Keratinocyte (primary cell): ENCODE data around the gene CRTC2. TPM values are rescaled to one million over a fixed set of nuclear protein-coding genes. Genes with fewer than 3 reads are reported as not detected.
"Not testable (repeated sequence)": the region's sequence is repeated elsewhere in the genome, so short reads cannot be mapped to it uniquely, and the experiment has no call there.

Source experiments
- DNase-seq: peaks from one replicate; pipeline ENCODE4 v3.0.0-alpha.2; 2011; ENCODE audit warnings: low read depth, missing footprints, low spot score
- FAIRE-seq: peaks from 2 replicates; lab custom pipeline; 2011; peaks lifted over from hg19 to GRCh38; lab: Jason Lieb, UNC
- H2AFZ ChIP-seq: 2 replicates; pipeline ENCODE4 v1.6.0; 2012; ENCODE audit warnings: low read length, control low read depth, inconsistent platforms; ENCODE audit not compliant: control insufficient read depth
- H3K27ac ChIP-seq: 2 replicates; pipeline ENCODE4 v1.5.1; 2011; ENCODE audit warnings: low read length; ENCODE audit not compliant: control insufficient read depth, insufficient read depth
- H3K27me3 ChIP-seq: 3 replicates; pipeline ENCODE4 v1.6.0; 2011; ENCODE audit warnings: low read length; ENCODE audit not compliant: control insufficient read depth, insufficient read depth; ENCODE audit errors: extremely low read depth
- H3K36me3 ChIP-seq, 2 experiments: 2 replicates in 1 of 2; 3 replicates in 1 of 2; pipeline ENCODE4 v1.5.1; 2011; ENCODE audit warnings: low read length in 2 of 2, mild to moderate bottlenecking in 1 of 2; ENCODE audit not compliant: control insufficient read depth in 2 of 2, insufficient read depth in 2 of 2; ENCODE audit errors: extremely low read depth in 1 of 2
- H3K4me1 ChIP-seq: 3 replicates; pipeline ENCODE4 v1.5.1; 2011; ENCODE audit warnings: low read length; ENCODE audit not compliant: control insufficient read depth, insufficient read depth; ENCODE audit errors: extremely low read depth
- H3K4me2 ChIP-seq: 3 replicates; pipeline ENCODE4 v1.6.0; 2011; ENCODE audit warnings: low read depth, low read length; ENCODE audit not compliant: control insufficient read depth, insufficient read depth; ENCODE audit errors: extremely low read depth
- H3K4me3 ChIP-seq, 3 experiments: fragments of 200-600 bp in 1 of 3; sonication (generic) in 1 of 3; 2 replicates in 2 of 3; 3 replicates in 1 of 3; pipeline ENCODE4 v1.5.1; 2011 to 2016; ENCODE audit warnings: low read length in 3 of 3, mild to moderate bottlenecking in 3 of 3, control low read depth in 2 of 3, inconsistent platforms in 1 of 3, low read depth in 1 of 3, mixed read lengths in 1 of 3, mixed run types in 1 of 3, moderate library complexity in 1 of 3; ENCODE audit not compliant: control insufficient read depth in 2 of 3, insufficient read depth in 2 of 3; ENCODE audit errors: extremely low read depth in 1 of 3
- H3K79me2 ChIP-seq: 2 replicates; pipeline ENCODE4 v1.6.0; 2012; ENCODE audit warnings: low read length; ENCODE audit not compliant: control insufficient read depth, insufficient read depth
- H3K9ac ChIP-seq: 3 replicates; pipeline ENCODE4 v1.6.0; 2011; ENCODE audit warnings: low read length; ENCODE audit not compliant: control insufficient read depth, insufficient read depth; ENCODE audit errors: extremely low read depth
- H3K9me1 ChIP-seq: 3 replicates; pipeline ENCODE4 v1.6.0; 2011; ENCODE audit warnings: low read length; ENCODE audit not compliant: control insufficient read depth, insufficient read depth; ENCODE audit errors: extremely low read depth
- H3K9me3 ChIP-seq: 2 replicates; pipeline ENCODE4 v1.5.1; 2012; ENCODE audit warnings: low read depth, low read length; ENCODE audit not compliant: control insufficient read depth
- H4K20me1 ChIP-seq: 3 replicates; pipeline ENCODE4 v1.6.0; 2011; ENCODE audit warnings: low read length; ENCODE audit not compliant: control insufficient read depth, insufficient read depth; ENCODE audit errors: extremely low read depth
- EZH2 ChIP-seq: IDR thresholded peaks from one replicate; pipeline ENCODE4 v1.6.1; 2012; ENCODE audit warnings: inconsistent platforms, mild to moderate bottlenecking, low read length, moderate library complexity
- dilution Hi-C: fragments of 300-500 bp; cut with MboI; formaldehyde crosslinking; loops from one replicate; pipeline ENCODE4 v1.7.0; 2020; ENCODE audit warnings: low sequenced_read_pairs; ENCODE audit not compliant: extremely low pct_ligation_motif_present
- polyA plus RNA-seq, 5 experiments: library from polyadenylated mRNA; depleted of rRNA in 3 of 5; stranded (reverse) in 3 of 5; stranded (forward) in 1 of 5; unstranded in 1 of 5; fragments of >200 nt; gene quantifications; 1 replicate in 1 of 5; 2 replicates in 3 of 5; 3 replicates in 1 of 5; pipeline versions ENCODE4 v1.2.1 to v1.2.3, GENCODE V29; 2011 to 2012; ENCODE audit warnings: missing spikeins in 2 of 5, low read depth in 1 of 5, low replicate concordance in 1 of 5
- TF ChIP-seq, protein P1 (sequence below), 3 experiments: IDR thresholded peaks in 1 of 3; conservative IDR thresholded peaks in 1 of 3; optimal IDR thresholded peaks in 1 of 3; 2 replicates in 2 of 3; 3 replicates in 1 of 3; pipeline versions ENCODE3 to v1.5.1; 2011; ENCODE audit warnings: low read length in 3 of 3, mild to moderate bottlenecking in 3 of 3, moderate library complexity in 2 of 3, control low read depth in 1 of 3, inconsistent platforms in 1 of 3; ENCODE audit not compliant: insufficient read depth in 2 of 3; ENCODE audit errors: extremely low read depth in 1 of 3

The CRTC2 gene
- polyA plus RNA-seq, 1 donor (not counting 4 experiments of a cell fraction or from before 2014, with no cell fraction given) = 15.9 TPM

GRCh38 chr1:153907134-153907533 is 51.3 kb downstream of the CRTC2 start:
- dilution Hi-C loops = no loop called here
- H4K20me1 ChIP-seq = peaks cover 3% of the 10 kb centered on the region
- H3K4me2 ChIP-seq = no peak overlapping the region
- peaks cover 90% of the 10 kb centered on the region for H3K79me2 ChIP-seq
- no peak overlapping the region for H2AFZ ChIP-seq
- DNase-seq = no peak
- H3K9ac ChIP-seq = no peak overlapping the region
- no peak for TF ChIP-seq EZH2
- TF ChIP-seq, protein P1, sequence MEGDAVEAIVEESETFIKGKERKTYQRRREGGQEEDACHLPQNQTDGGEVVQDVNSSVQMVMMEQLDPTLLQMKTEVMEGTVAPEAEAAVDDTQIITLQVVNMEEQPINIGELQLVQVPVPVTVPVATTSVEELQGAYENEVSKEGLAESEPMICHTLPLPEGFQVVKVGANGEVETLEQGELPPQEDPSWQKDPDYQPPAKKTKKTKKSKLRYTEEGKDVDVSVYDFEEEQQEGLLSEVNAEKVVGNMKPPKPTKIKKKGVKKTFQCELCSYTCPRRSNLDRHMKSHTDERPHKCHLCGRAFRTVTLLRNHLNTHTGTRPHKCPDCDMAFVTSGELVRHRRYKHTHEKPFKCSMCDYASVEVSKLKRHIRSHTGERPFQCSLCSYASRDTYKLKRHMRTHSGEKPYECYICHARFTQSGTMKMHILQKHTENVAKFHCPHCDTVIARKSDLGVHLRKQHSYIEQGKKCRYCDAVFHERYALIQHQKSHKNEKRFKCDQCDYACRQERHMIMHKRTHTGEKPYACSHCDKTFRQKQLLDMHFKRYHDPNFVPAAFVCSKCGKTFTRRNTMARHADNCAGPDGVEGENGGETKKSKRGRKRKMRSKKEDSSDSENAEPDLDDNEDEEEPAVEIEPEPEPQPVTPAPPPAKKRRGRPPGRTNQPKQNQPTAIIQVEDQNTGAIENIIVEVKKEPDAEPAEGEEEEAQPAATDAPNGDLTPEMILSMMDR (optimal IDR thresholded peaks at IDR 0.05 in 1 of 3, IDR thresholded peaks at IDR 0.05 in 1 of 3, conservative IDR thresholded peaks at IDR 0.05 in 1 of 3; ENCODE audit: extremely low read depth in 1 of 3, insufficient read depth in 2 of 3, low read length in 3 of 3) = no peak
- no peaks in the 10 kb centered on the region for H3K9me3 ChIP-seq
- no peaks in the 10 kb centered on the region for H3K4me1 ChIP-seq
- no peak overlapping the region for H3K27ac ChIP-seq
- FAIRE-seq = no peak
- no peaks in the 10 kb centered on the region for H3K9me1 ChIP-seq
- peaks cover 0 to 6% of the 10 kb centered on the region in 2 experiments for H3K36me3 ChIP-seq
- H3K4me3 ChIP-seq = no peak overlapping the region
- no peaks in the 10 kb centered on the region for H3K27me3 ChIP-seq

GRCh38 chr1:153906396-153906795 is 52.0 kb downstream of the CRTC2 start:
- peaks cover 3% of the 10 kb centered on the region for H4K20me1 ChIP-seq
- peaks cover 0 to 6% of the 10 kb centered on the region in 2 experiments for H3K36me3 ChIP-seq
- no peak for FAIRE-seq

DNA sequence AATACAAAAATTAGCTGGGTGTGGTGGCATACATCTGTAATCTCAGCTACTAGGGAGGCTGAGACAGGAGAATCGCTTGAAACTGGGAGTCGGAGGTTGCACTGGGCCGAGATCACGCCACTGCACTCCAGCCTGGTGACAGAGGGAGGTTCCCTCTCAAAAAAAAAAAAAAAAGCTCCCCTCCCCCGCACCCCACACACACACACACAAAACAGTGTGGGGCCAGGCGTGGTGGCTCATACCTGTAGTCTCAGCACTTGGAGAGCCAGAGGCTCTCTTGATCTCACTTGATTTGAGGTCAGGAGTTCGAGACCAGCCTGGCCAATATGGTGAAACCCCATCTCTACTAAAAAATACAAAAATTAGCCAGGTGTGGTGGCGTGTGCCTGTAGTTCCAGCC is 52.5 kb downstream of the CRTC2 start:
- peaks cover 86% of the 10 kb centered on the region for H3K79me2 ChIP-seq
- DNase-seq, H3K4me3 ChIP-seq, H3K9ac ChIP-seq, FAIRE-seq, H3K27me3 ChIP-seq, H3K9me3 ChIP-seq, H3K4me2 ChIP-seq, H2AFZ ChIP-seq, H3K36me3 ChIP-seq, H3K4me1 ChIP-seq, H4K20me1 ChIP-seq, H3K9me1 ChIP-seq, dilution Hi-C loops, H3K27ac ChIP-seq: not testable (repeated sequence)

More at GRCh38 chr1:153906396-153906795, 52.0 kb downstream of the CRTC2 start:
- dilution Hi-C loops = no loop called here
- Histone ChIP-seq H3K4me3 (no peak overlapping the region), H3K4me1 (no peaks in the 10 kb centered on the region), H3K79me2 (peaks cover 86% of the 10 kb centered on the region), H3K9me3 (no peaks in the 10 kb centered on the region), H3K27me3 (no peaks in the 10 kb centered on the region), H3K27ac (no peak overlapping the region), H3K9ac (no peak overlapping the region), H3K9me1 (no peaks in the 10 kb centered on the region), H2AFZ (no peak overlapping the region), H3K4me2 (no peak overlapping the region)
- TF ChIP-seq, protein P1 (optimal IDR thresholded peaks at IDR 0.05 in 1 of 3, IDR thresholded peaks at IDR 0.05 in 1 of 3, conservative IDR thresholded peaks at IDR 0.05 in 1 of 3; ENCODE audit: extremely low read depth in 1 of 3, insufficient read depth in 2 of 3, low read length in 3 of 3) = no peak
- no peak for TF ChIP-seq EZH2
- no peak for DNase-seq
